ENCODE measurements around the gene SBF2. TPM values are rescaled to one million over a fixed set of nuclear protein-coding genes. Genes with fewer than 3 reads are reported as not detected.

Gene SBF2
- total and polyA plus RNA-seq, 2 donors (not counting 3 experiments of a cell fraction or from before 2014, with no cell fraction given) = 15.4 to 42.4 TPM

DNA sequence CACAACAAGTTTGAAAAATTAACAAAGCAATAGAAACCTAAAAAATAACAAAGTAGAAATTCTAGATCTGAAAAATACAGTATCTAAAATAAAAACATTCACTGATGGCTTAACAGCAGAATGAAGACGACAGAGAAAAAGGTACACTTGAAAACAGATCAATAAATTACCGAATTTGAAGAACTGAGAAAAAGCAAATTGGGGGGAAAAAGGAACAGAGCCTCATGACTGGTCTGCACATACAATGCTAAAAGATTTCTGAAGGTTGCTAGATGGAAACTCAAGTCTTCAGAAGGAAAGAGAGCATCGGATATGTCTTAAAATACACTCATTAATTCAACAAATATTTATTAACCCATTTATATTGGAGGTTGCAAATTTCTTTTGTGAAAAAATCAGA lies 71.6 kb downstream of the SBF2 start:
- ChIA-PET POLR2A (no interaction called here), CTCF (no interaction called here)
- Histone ChIP-seq H3K27me3 (ENCODE audit: control insufficient read depth in 2 of 2, insufficient read depth in 2 of 2, low read length in 2 of 2) (no peaks in the 10 kb centered on the region), H3K36me3 (ENCODE audit: control insufficient read depth in 2 of 2, extremely low read depth in 1 of 2, insufficient read depth in 2 of 2, low read length in 2 of 2) (no peaks in the 10 kb centered on the region), H3K4me1 (ENCODE audit: control insufficient read depth, extremely low read depth, insufficient read depth, low read length) (no peaks in the 10 kb centered on the region), H3K79me2 (ENCODE audit: control insufficient read depth, insufficient read depth, low read length) (peaks cover 29% of the 10 kb centered on the region), H3K9me1 (replicated peaks; ENCODE audit: control insufficient read depth, extremely low read depth, insufficient read depth, low read length) (no peaks in the 10 kb centered on the region), H3K4me3 (replicated peaks in 1 of 3; ENCODE audit: insufficient read depth in 1 of 3, low read depth in 1 of 3, low read length in 3 of 3) (no peak overlapping the region), H2AFZ (ENCODE audit: low read depth, low read length) (no peak overlapping the region), H3K9ac (replicated peaks; ENCODE audit: extremely low read depth, insufficient read depth, low read length) (no peak overlapping the region), H3K4me2 (ENCODE audit: insufficient read depth, low read length) (no peak overlapping the region), H3K27ac (ENCODE audit: insufficient read depth, low read depth, low read length) (no peak overlapping the region), H3K9me3 (replicated peaks; ENCODE audit: control insufficient read depth, insufficient read depth, low read length) (no peaks in the 10 kb centered on the region), H4K20me1 (replicated peaks; ENCODE audit: control insufficient read depth, extremely low read depth, insufficient read depth, low read length) (peaks cover 3% of the 10 kb centered on the region)
- no TSS peak for BruUV-seq (replicated peaks)
- DNase-seq (ENCODE audit: low read depth, low spot score) (no peak), FAIRE-seq (no peak)
- dilution Hi-C loops (cut with MboI; ENCODE audit: extremely low pct_ligation_motif_present, low sequenced_read_pairs) = no loop called here
- intact Hi-C loops (cut with micrococcal nuclease) = no loop called here
- TF ChIP-seq FOS (IDR thresholded peaks at IDR 0.05; ENCODE audit: borderline replicate concordance, insufficient read depth, low read length) (no peak), POLR2AphosphoS5 (IDR thresholded peaks at IDR 0.05; ENCODE audit: insufficient read depth, low read depth, low read length) (no peak), JUN (IDR thresholded peaks at IDR 0.05; ENCODE audit: borderline replicate concordance, insufficient read depth, insufficient read length, low read depth) (no peak), GATA2 (IDR thresholded peaks at IDR 0.05; ENCODE audit: insufficient read depth, insufficient read length, low read depth, low read length) (no peak), POLR2A (IDR thresholded peaks at IDR 0.05; ENCODE audit: low read depth, low read length) (no peak), MYC (IDR thresholded peaks at IDR 0.05; ENCODE audit: low read depth, low read length) (no peak), EZH2 (IDR thresholded peaks at IDR 0.05; ENCODE audit: borderline replicate concordance, low read depth, low read length, severe bottlenecking) (no peak)
- TF ChIP-seq, protein P1, sequence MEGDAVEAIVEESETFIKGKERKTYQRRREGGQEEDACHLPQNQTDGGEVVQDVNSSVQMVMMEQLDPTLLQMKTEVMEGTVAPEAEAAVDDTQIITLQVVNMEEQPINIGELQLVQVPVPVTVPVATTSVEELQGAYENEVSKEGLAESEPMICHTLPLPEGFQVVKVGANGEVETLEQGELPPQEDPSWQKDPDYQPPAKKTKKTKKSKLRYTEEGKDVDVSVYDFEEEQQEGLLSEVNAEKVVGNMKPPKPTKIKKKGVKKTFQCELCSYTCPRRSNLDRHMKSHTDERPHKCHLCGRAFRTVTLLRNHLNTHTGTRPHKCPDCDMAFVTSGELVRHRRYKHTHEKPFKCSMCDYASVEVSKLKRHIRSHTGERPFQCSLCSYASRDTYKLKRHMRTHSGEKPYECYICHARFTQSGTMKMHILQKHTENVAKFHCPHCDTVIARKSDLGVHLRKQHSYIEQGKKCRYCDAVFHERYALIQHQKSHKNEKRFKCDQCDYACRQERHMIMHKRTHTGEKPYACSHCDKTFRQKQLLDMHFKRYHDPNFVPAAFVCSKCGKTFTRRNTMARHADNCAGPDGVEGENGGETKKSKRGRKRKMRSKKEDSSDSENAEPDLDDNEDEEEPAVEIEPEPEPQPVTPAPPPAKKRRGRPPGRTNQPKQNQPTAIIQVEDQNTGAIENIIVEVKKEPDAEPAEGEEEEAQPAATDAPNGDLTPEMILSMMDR (IDR thresholded peaks at IDR 0.05; ENCODE audit: extremely low read depth in 1 of 2, insufficient read depth in 1 of 2, low read depth in 1 of 2, low read length in 2 of 2) = no peak
- TF ChIP-seq, protein P2, sequence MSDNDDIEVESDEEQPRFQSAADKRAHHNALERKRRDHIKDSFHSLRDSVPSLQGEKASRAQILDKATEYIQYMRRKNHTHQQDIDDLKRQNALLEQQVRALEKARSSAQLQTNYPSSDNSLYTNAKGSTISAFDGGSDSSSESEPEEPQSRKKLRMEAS (IDR thresholded peaks at IDR 0.05; ENCODE audit: insufficient read depth, insufficient read length) = no peak
